ENCODE measurements around the gene GPLD1. TPM values are rescaled to one million over a fixed set of nuclear protein-coding genes. Genes with fewer than 3 reads are reported as not detected.

Gene GPLD1
- total RNA-seq, 4 donors from 2014 or later, result 3.8 to 5.3 (median 4.1) TPM

- no peaks in the 10 kb centered on the region for H3K9me3 ChIP-seq
- no peaks in the 10 kb centered on the region for H3K4me1 ChIP-seq
- peak; percentile 64 for DNase-seq (ENCODE audit: extremely low spot score)
- intact Hi-C loops (cut with DNase I), result no loop called here
- H3K27ac ChIP-seq (replicated peaks in 1 of 4), result no peak overlapping the region
- 80% methylated on average over 4 of the region's 4 CpGs for WGBS
- H3K27me3 ChIP-seq, result no peaks in the 10 kb centered on the region
- peaks cover 0 to 15% (median 1%) of the 10 kb centered on the region in 4 donors for H3K36me3 ChIP-seq
- TF ChIP-seq POLR2A (IDR thresholded peaks at IDR 0.05; ENCODE audit: low read depth) (no peak), EP300 (IDR thresholded peaks at IDR 0.05) (no peak), POLR2AphosphoS5 (IDR thresholded peaks at IDR 0.05) (no peak), CTCF (IDR thresholded peaks at IDR 0.05) (no peak)
- H3K4me3 ChIP-seq, result no peak overlapping the region
Measured at GRCh38 chr6:24460966-24461365, 28.4 kb downstream of the GPLD1 start.

- WGBS, result 98% methylated on average over 2 of the region's 2 CpGs
- intact Hi-C loops (cut with DNase I), result no loop called here
- H3K27me3 ChIP-seq, result no peaks in the 10 kb centered on the region
- H3K4me1 ChIP-seq, result no peaks in the 10 kb centered on the region
- H3K36me3 ChIP-seq, result peaks cover 0 to 12% (median 2%) of the 10 kb centered on the region in 4 donors
- TF ChIP-seq POLR2A (IDR thresholded peaks at IDR 0.05; ENCODE audit: low read depth), result no peak
- TF ChIP-seq EP300 (IDR thresholded peaks at IDR 0.05), result no peak
- no peak for TF ChIP-seq CTCF (IDR thresholded peaks at IDR 0.05)
- TF ChIP-seq POLR2AphosphoS5 (IDR thresholded peaks at IDR 0.05), result no peak
- no peak overlapping the region for H3K4me3 ChIP-seq
- no peaks in the 10 kb centered on the region for H3K9me3 ChIP-seq
- no peak overlapping the region for H3K27ac ChIP-seq (replicated peaks in 1 of 4)
- DNase-seq (ENCODE audit: extremely low spot score), result no peak
Measured at GRCh38 chr6:24458941-24459340, 30.4 kb downstream of the GPLD1 start.

GRCh38 chr6:24458134-24458533 is 31.2 kb downstream of the GPLD1 start:
- 82% methylated on average over 4 of the region's 4 CpGs for WGBS
- Histone ChIP-seq H3K4me1 (no peaks in the 10 kb centered on the region), H3K27ac (replicated peaks in 1 of 4) (no peak overlapping the region), H3K27me3 (no peaks in the 10 kb centered on the region), H3K9me3 (no peaks in the 10 kb centered on the region), H3K36me3 (peaks cover 0 to 12% (median 3%) of the 10 kb centered on the region in 4 donors), H3K4me3 (no peak overlapping the region)
- intact Hi-C loops (cut with DNase I), result no loop called here
- TF ChIP-seq POLR2AphosphoS5 (IDR thresholded peaks at IDR 0.05) (no peak), EP300 (IDR thresholded peaks at IDR 0.05) (no peak), CTCF (IDR thresholded peaks at IDR 0.05) (no peak), POLR2A (IDR thresholded peaks at IDR 0.05; ENCODE audit: low read depth) (no peak)
- DNase-seq (ENCODE audit: extremely low spot score), result no peak

- H3K27me3 ChIP-seq, result no peaks in the 10 kb centered on the region
- H3K4me3 ChIP-seq, result no peak overlapping the region
- peaks cover 0 to 9% (median 3%) of the 10 kb centered on the region in 4 donors for H3K36me3 ChIP-seq
- H3K9me3 ChIP-seq, result no peaks in the 10 kb centered on the region
- 93% methylated on average over 4 of the region's 4 CpGs for WGBS
- no peaks in the 10 kb centered on the region for H3K4me1 ChIP-seq
- no peak overlapping the region for H3K27ac ChIP-seq (replicated peaks in 1 of 4)
- intact Hi-C loops (cut with DNase I), result no loop called here
- DNase-seq (ENCODE audit: extremely low spot score), result no peak
- TF ChIP-seq POLR2A (IDR thresholded peaks at IDR 0.05; ENCODE audit: low read depth) (no peak), EP300 (IDR thresholded peaks at IDR 0.05) (no peak), POLR2AphosphoS5 (IDR thresholded peaks at IDR 0.05) (no peak), CTCF (IDR thresholded peaks at IDR 0.05) (no peak)
Measured at GRCh38 chr6:24455061-24455460, 34.3 kb downstream of the GPLD1 start.

GRCh38 chr6:24454452-24454851 is 34.9 kb downstream of the GPLD1 start:
- no peaks in the 10 kb centered on the region for H3K9me3 ChIP-seq
- 85% methylated on average over 5 of the region's 5 CpGs for WGBS
- DNase-seq (ENCODE audit: extremely low spot score), result no peak

More at GRCh38 chr6:24454452-24454851, 34.9 kb downstream of the GPLD1 start:
- no peaks in the 10 kb centered on the region for H3K27me3 ChIP-seq
- no peaks in the 10 kb centered on the region for H3K4me1 ChIP-seq
- intact Hi-C loops (cut with DNase I), result no loop called here
- no peak for TF ChIP-seq EP300 (IDR thresholded peaks at IDR 0.05)
- no peak for TF ChIP-seq CTCF (IDR thresholded peaks at IDR 0.05)
- TF ChIP-seq POLR2AphosphoS5 (IDR thresholded peaks at IDR 0.05), result no peak
- no peak for TF ChIP-seq POLR2A (IDR thresholded peaks at IDR 0.05; ENCODE audit: low read depth)
- H3K27ac ChIP-seq (replicated peaks in 1 of 4), result no peak overlapping the region
- peaks cover 0 to 6% (median 3%) of the 10 kb centered on the region in 4 donors for H3K36me3 ChIP-seq
- no peak overlapping the region for H3K4me3 ChIP-seq

Measured in esophagus muscularis mucosa (tissue), 4 donors.